ENCODE results near the gene NR3C2.

NR3C2 gene

GRCh38 chr4:148312956-148313490 is 129.2 kb downstream of the NR3C2 start:
- DNase-seq (ENCODE audit: low read depth), result no peak

DNA sequence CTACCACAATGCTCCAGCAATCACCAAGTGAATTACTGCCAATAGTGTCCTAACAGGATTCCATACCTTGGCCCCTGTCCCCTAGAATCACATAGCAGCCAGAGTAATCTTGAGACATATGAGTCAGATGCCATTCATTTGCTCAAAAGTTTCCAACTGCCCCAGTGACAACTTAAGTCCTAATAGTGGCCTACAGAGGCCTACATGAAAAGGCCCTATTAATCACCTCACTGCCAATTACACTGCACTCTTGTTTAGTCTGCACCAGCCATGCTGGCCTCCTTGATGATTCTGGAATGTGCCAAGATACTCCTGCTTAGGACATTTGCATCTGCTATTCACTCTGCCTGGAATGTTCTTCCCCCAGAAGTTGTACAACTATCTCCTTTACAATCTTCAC is 130.7 kb downstream of the NR3C2 start:
- DNase-seq (ENCODE audit: low read depth), result no peak

DNA sequence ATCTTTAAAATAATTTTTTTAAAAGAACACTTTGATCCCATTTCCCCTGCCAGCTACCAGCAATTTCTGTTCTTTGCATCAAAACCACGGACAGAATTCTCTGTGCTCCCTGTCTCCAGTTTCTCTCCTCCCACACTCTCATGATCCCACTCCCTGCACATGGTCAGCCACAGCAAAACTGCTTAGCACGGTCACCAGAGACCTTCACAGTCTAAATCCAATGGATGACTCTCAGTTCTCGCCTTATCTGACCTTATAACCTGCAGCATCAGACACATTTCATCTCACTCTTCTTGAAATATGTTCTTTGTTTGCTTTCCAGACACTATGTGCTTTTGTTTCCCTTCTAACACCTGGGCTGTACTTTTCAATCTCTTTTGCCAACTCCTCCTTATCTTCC is 131.5 kb downstream of the NR3C2 start:
- DNase-seq (ENCODE audit: low read depth), result no peak

DNA sequence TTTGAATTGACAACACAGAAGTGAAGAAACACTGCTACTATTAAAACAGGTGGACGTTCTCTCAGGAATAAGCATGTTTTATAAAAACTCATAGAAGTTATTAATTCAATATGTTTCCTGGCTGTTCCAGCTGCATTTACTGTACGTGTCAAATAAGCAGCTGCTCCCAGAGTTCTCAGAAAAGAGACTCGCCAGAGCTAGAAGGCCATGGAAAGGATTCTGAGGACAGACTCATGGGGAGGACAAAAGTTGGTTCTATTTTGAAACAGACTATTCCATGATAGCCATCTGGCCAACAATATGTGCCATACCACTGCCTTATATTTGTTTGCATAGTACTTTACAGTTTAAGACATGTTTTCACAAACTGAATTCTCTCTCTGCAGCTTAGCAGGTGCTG is 136.5 kb downstream of the NR3C2 start:
- no peak for DNase-seq (ENCODE audit: low read depth)

DNA sequence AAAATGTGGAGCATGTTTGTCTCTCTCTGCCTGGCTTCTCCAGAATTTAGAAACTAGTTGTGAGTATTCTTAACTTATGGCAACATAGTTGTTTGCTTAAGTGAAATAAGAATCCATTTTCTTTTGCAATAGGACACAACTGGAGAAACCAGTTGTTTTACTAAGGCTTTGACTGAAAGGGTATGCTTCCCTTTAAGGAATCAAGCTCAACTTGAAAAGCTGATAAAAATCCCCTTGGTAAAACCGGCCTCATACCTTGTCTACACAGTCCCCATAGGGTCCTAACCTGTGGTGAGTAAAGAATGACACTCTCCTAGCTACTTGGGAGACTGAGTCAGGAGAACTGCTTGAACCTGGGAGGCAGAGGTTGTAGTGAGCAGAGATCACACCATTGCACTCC is 139.8 kb downstream of the NR3C2 start:
- DNase-seq (ENCODE audit: low read depth), result no peak

- DNase-seq (ENCODE audit: low read depth), result no peak
Observed at GRCh38 chr4:148300877-148301276, 141.3 kb downstream of the NR3C2 start.

GRCh38 chr4:148299337-148299736 is 142.9 kb downstream of the NR3C2 start:
- no peak for DNase-seq (ENCODE audit: low read depth)

- no peak for DNase-seq (ENCODE audit: low read depth)
Observed at GRCh38 chr4:148296498-148296897, 145.7 kb downstream of the NR3C2 start.

GRCh38 chr4:148295642-148296041 is 146.6 kb downstream of the NR3C2 start:
- DNase-seq (ENCODE audit: low read depth), result no peak

GRCh38 chr4:148293571-148293970 is 148.6 kb downstream of the NR3C2 start:
- no peak for DNase-seq (ENCODE audit: low read depth)

DNA sequence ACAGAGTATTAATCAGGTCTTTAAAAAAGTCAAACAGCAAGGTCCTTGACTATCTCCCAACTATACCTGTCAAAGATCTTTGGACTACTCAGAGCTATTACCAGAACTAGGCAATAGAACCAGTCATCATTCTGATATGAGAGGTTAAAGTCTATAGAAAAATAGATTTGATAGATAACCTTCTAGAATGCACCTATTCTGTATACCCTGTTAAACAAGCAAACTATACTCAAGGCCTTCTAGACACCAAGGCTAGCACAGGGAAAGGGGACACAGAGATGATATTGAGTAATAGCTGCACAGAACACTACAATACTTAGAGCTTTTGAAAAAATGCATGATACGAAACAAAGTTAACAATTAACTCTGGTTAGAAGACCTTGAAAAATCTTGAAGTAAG is 149.5 kb downstream of the NR3C2 start:
- no peak for DNase-seq (ENCODE audit: low read depth)

DNA sequence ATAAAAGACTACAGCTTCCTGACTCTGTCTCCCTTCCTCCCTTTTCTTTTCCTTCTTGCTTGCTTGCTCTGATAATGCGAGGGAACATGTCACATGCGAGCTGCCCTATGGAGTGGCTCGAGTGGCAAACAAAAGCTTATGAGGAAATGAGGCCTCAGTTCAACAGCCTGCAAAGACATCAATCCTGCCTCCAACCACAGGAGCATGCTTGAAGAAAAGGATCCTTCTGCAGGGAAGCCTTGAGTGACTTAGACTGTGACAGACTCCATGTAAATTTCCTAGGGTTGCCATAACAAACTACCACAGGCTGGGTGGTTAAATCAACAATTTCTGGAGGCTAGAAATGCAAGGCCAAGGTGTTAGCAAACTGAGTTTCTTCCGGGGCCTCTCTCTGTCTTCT is 152.5 kb downstream of the NR3C2 start:
- no peak for DNase-seq (ENCODE audit: low read depth)

- DNase-seq (ENCODE audit: low read depth), result no peak
Observed at GRCh38 chr4:148288448-148288847, 153.8 kb downstream of the NR3C2 start.

DNA sequence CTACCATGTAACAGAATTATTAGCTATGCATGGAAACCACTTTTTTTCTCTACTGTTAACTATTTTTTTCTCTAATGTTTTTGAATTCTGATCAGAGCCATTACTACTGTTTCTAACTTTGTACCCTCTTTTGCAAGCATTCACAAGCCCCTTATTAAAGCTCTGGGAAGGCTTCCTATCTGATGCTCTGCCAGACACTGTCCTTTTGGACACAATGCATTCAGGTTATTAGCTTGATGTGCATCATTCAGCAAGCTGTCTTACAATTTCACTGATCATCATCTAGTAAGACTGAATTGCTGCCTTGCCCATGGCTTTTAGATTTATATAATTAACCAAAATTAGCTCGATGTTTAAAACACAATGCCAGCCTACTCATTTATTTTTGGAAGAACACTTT is 155.1 kb downstream of the NR3C2 start:
- no peak for DNase-seq (ENCODE audit: low read depth)

DNA sequence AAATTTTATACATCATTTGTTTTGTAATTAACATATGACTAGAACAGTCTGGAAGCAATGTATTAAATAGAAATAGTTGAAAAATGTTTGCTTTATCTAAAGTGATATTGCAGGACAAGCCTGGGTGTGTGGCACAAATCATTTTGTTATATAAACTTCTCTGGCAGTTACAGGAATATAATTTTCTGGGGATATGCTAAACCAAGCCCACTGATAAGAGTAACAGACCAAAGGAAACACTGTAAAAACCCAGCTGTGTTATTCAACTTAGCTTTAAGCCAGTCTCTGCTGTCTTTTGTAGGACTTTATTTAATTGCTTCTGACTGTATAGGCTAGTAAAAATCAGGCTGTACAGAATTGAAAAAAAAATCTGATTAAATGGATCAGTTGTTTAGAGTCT is 156.2 kb downstream of the NR3C2 start:
- DNase-seq (ENCODE audit: low read depth), result no peak

GRCh38 chr4:148283665-148284064 is 158.5 kb downstream of the NR3C2 start:
- DNase-seq (ENCODE audit: low read depth), result no peak

DNA sequence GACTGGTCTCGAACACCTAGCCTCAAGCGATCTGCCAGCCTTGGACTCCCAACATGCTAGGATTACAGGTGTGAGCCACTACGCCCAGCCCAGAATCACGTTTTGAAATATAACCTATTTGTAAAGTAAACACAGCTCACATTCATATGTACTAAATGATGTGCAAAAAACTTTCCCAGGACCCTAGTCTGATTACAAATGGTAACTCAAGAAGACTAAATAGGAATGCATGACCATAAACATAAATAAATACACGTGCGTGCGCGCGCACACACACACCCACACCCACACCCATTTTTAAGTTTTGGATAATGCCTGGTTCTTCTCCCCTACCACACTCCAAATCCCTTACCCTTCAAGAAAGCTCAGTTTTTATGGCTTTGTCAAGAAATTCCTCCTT is 163.9 kb downstream of the NR3C2 start:
- no peak for DNase-seq (ENCODE audit: low read depth)

DNA sequence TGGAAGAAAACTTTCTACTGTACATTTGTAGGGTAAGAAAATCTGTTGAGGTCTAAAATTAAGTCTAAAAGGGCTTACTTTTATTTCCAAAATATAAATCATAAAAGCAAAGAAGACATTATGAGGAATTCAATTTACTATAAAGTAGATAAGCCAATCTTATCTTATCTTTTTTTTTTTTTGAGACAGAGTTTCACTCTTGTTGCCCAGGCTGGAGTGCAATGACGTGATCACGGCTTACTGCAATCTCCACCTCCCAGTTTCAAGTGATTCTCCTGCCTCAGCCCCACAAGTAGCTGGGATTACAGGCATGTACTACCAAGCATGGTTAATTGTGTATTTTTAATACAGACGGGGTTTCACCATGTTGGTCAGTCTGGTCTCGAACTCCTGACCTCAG is 166.9 kb downstream of the NR3C2 start:
- no peak for DNase-seq (ENCODE audit: low read depth)

GRCh38 chr4:148273501-148273986 is 168.7 kb downstream of the NR3C2 start:
- no peak for DNase-seq (ENCODE audit: low read depth)

DNA sequence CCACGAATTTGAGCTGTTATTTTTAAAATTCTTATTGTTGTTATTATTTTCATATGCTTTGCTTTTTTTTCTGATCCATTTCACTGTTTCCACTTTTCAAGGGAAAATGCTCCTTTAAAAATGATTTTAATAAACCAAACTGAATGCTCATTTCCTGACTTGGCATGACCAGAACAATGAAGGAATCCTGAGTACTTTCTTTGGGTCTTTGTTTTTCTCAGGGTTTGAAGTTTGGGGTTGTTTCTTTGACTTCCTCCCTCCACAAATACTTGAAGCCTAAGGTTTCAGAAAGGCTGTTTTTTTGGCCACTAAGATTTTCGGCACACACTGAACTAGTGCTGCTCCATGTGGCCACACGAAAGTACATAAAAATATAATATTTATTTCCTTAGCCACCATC is 171.0 kb downstream of the NR3C2 start:
- DNase-seq (ENCODE audit: low read depth), result no peak

DNA sequence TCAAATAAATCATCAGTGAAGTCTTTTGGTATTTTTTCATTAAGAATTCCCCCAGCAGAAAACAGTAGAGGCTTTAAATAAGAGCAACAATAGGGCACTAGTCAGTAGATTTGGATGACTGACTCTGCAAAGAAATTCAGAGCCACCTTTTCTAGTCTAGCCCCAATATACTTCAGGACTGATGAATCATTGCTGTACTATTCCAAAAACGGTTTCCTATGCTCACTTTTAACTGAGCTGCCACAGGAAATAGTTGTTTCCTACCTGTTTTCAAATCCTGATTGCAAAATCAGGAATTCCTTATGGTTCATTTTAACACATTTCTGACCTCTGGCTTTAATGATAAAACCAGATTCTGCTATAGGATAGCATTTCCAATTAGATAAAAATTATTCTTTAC is 171.6 kb downstream of the NR3C2 start:
- DNase-seq (ENCODE audit: low read depth), result no peak

GRCh38 chr4:148268835-148269234 is 173.4 kb downstream of the NR3C2 start:
- DNase-seq (ENCODE audit: low read depth), result no peak

GRCh38 chr4:148266921-148267320 is 175.3 kb downstream of the NR3C2 start:
- no peak for DNase-seq (ENCODE audit: low read depth)

GRCh38 chr4:148266240-148266639 is 176.0 kb downstream of the NR3C2 start:
- DNase-seq (ENCODE audit: low read depth), result no peak

DNA sequence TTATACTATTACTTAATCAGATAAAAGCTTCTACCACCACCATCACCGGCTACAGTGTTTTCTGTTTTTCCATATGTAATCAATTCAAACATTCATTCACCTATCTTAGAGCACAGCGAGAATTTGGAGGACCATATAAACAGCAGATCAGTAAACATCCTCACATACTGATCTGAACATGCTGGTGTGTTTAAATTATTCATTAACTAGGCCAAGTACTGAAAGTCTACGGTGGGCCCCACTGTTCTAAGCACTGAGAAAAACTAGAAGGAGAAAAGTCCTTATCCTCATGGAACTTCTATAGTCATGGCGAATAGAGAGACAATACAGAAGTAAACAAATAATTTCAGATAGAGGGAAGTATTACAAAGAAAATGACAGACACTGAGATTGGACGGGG is 176.6 kb downstream of the NR3C2 start:
- DNase-seq (ENCODE audit: low read depth), result no peak

Measured in stimulated activated CD8-positive, alpha-beta memory T cell treated with anti-CD3 and anti-CD28 coated beads, Interleukin-7, amount 100 ng/mL, for 24 hours (primary cell).